GM21528 (cell line): ENCODE measurements around the gene DCAKD.

Source experiments
- ATAC-seq: cut with Tn5 transposase; IDR thresholded peaks from one replicate; pipeline ENCODE4 v1.9.1; 2021; ENCODE audit warnings: mild to moderate bottlenecking, moderate library complexity; ENCODE audit not compliant: unreplicated experiment, low FRiP score

The DCAKD gene, protein sequence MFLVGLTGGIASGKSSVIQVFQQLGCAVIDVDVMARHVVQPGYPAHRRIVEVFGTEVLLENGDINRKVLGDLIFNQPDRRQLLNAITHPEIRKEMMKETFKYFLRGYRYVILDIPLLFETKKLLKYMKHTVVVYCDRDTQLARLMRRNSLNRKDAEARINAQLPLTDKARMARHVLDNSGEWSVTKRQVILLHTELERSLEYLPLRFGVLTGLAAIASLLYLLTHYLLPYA

DNA sequence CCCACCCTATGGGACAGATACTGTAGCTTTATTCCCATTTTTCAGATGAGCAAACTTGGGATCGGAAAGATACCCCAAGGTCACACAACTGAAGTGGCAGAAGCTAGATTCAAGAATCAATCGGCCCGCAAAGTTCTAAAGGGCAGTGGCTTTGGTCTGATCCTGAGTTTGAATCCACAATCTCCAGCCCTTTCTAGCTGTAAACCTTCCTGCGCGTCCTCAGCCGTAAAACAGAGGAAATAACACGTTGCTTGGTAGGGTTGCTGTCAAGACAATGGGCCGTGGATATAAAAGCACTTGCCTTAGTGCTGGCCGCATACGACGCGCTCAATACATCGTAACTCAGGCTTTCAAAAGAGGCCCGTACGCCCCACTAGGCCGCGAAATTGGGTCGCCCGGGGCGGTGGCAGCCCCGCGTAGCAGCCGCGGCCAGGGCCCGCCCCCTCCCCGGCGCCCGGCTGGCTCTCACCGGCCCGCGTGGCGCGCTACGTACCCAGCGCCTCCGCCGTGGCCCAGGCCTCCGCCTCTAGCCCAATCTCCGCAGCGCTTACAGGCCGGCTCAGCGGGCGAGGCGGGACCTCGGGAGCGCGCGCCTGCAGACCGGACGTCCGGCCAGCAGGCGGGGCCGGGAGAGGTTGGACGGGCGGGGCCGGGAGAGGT, at the start of gene DCAKD:
Gene DCAKD (minus strand): TSS at position 573 of the 660 bp plus-strand sequence. CDS start 16,747 bp downstream, outside the sequence.
- ATAC-seq, result peak; percentile 82

DNA sequence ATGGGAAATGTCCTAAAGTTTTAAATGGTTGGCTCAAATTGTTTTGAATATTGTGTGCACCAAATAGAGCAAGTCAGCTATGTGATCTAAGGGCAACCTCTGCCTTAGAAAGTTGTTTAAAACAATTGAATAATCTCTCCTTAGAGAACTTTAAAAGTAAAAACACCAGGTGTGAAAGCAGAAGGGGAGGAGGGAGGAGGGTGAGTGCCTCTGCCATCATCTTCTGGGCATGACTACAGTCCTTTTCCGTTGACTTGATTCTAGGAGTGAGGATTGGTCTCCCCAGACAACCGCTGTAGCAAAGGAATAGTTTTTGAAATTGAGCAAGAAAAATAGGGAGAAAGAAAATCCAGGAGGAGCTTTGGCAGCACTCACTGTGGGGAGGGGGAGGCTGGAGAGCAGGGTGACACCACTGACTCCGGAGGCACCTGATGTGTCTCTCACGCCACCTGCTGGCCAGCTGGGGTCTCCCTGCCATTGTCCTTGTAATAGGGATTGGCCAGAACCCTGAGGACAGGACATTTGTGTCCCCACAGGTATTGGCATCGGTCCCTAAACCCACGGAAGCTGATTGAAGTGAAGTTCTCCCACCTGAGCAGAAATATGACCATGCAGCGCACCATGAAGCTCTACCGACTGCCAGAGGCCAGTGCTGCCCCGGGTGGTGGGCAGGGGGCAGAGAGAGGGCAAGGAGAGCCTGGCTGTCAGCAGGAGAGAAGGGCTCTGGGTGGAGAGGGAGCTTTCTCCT, 47.6 kb upstream of the DCAKD start:
- ATAC-seq, result no peak

DNA sequence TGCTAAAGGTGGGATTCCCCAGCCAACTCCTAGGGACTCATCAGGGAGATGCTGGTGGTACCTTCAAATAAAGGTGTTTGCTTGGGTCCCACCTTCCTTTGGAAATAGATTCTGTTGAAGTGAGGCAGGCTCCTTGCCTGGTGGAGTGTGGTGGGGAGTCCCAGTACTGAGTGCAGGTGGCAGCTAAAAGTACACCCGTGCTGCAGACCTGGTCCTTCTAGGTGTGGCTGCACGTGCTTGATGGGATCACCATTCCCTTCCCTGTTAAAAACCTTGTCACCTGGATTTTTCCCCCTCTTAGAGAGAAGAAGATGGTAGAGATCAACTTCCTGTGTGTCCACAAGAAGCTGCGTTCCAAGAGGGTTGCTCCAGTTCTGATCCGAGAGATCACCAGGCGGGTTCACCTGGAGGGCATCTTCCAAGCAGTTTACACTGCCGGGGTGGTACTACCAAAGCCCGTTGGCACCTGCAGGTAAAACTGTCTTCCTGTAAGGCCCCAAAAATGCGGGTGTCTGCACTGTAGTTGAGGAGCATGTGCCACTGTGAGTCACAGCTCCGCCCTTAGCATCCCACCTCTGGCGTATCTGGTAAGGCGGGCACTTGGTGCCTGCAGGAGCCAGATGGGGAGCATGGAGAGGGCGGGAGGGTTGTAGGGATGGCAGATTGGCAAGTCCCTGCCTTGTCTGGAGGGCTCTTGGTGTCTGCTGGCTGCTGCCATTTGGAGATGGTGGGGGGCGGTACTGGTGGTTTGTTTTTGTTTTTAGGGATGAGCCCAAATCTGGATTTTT, 46.8 kb upstream of the DCAKD start:
- no peak for ATAC-seq

DNA sequence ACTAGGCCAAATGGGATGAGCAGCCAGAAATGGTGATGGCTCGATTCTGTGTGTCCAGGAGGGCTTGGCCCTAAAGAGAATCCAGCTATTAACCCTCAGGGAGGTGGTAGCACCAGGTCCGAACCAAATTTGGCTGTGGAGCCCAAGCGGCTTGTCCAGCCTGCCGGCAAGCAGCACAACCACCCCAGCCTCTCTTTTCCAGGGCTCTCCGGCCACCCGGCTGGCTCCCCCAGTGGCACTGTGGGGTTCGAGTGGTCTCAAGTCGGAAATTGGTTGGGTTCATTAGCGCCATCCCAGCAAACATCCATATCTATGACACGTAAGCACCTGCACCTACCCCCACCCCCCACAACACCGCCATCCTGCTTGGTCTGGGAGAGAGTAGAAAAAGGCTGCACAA, 45.5 kb upstream of the DCAKD start:
- no peak for ATAC-seq

DNA sequence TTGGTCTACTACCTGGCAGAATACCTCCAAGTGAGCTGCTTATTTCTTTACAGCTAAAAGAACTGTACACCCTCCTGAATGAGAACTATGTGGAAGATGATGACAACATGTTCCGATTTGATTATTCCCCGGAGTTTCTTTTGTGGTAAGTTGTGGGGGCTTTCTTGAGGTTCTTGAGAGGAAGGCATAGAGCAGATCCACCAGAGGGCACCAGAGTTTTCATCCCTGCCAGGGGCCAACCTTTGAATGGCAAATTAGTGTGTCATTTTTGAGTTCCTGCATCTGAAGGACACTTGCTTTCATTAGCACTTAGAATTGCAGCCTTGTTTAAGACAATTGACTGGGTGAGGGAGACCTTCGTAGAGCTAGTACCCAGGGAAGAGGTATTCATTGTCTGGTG, 44.7 kb upstream of the DCAKD start:
- ATAC-seq, result no peak

DNA sequence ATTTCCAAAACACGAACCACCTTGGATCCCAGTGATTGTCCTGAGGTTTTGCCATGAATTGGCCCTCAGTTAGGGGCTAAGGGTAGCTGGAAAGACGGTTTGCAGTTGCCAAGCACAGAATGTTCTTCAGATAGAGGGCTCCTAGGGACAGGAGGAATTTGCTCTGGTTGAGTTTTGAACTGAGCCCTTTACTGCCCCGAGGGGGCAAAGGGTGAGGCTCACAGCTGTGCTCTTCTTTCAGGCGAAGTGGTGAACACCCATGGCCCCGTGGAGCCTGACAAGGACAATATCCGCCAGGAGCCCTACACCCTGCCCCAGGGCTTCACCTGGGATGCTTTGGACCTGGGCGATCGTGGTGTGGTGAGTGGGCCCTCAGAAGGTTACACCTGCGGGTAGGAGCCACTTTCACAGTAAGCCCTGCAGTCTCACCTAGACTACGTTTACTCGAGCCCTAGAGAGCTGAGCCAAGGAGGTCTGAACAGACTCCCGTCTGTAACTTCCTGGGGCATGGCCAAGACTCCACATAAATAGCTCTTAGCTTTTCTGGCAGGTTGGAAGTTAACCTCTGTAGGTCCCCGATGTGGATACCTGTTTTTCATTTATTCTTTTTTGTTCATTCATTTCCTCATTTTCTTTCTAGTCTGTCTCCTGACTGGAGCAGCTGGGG, 42.1 kb upstream of the DCAKD start:
- no peak for ATAC-seq

DNA sequence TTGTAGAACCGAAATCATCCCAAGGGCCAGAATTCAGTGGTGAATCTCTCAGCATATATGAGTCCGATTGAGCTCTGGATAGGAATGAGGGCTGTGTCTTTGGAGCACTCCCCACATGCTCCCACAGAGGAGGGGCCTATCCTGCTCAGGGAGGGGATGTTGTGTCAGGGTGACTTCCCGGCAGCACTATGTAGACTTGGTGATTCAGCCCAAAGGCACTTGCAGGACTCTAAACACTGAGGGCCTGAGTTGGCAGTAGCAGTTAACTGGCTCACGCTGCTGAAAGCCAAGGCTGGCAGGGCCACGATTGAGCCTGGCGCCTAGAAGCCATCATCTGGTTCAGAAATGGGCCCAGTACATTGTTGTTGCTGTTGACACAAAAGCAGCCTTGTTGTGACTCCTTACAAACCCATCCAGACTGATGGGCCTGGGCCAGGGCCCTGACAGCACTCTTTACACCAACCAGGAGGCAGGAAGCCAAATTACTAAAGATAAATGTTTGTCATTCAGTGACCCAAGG, 41.5 kb upstream of the DCAKD start:
- ATAC-seq, result no peak

DNA sequence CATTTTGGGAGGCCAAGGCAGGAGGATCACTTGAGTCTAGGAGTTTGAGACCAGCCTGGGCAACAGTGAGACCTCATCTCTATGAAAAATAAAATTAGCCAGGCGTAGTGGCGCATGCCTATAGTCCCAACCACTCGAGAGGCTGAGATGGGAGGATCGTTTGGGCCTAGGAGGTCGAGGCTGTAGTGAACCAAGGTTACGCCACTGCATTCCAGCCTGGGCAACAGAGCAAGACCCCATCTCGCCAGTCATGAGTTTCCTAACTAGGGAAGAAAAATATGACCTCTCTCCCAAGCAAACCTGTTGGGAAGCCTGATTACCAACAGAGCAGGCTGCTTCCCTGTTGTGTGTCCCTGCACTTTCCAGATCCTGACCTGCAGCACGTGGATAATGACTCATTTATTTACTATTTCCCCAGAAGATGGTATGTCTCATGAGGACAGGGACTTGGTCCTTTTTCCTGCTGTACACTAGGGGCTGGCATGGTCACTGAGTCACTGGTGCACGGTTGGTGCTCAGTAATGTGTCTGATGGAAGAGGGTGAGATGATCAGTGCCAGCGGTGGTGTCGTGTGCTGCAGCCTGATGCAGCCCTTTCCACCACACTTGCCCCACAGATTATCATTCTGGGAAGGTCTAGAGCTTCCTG, 40.5 kb upstream of the DCAKD start:
- ATAC-seq, result no peak

DNA sequence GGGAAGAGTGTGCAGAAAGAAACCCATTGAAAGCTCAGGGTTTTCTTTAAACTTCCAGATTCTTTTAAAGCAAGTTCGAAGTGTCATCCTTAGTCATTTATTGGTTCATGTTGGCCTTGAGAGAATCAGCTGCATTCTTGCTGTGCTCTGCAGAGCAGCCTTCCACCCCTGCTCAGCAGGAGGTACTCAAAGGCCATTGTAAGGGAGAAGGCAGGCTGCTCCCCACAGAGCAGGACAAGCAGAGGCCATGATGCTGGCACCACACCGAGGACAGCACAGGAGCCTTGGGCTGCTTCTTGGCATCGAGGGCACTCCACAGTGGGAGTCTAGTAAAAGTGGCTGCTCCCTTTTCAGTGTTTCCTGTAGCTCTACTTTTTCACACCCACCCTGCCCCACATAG, 39.3 kb upstream of the DCAKD start:
- ATAC-seq, result no peak

DNA sequence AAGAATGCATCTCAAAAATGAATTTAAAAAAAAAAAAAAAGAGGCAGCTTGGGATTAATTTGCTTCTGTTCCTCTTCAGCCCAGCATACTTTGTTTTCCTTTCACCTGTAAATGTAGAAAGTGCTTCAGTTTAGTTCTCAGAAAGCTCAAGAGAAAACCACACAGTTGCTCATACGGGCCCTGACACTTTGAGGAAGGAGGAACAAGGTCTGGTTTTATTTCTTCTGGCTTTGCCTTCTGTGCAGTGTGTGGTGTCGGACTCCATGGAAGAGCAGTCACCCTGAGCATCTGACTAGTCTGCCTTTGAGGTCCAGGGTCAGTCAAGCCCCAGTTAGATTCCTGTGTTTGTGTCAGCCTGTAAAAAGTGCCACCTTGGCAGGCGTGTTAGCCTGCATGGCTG, 37.3 kb upstream of the DCAKD start:
- ATAC-seq, result no peak

DNA sequence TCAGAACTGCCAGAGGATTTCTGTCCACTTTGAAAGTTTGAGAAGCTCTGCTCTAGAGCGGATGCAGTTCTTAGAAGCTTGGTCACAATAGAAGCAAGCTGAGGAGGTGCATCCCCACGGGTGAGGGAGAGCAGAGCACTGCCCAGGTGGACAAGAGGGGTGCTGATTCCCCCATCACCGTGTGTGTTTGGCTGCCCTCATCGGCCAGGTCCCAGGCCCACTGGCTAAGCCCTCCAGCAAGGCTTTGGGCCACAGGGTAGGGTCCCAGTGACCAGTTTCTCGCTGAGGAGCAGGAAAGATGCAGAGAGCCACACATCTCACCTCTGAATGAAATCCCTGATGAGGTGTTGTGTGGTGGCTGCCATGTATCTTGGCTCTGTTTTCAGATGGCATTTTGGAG, 36.5 kb upstream of the DCAKD start:
- ATAC-seq, result no peak

DNA sequence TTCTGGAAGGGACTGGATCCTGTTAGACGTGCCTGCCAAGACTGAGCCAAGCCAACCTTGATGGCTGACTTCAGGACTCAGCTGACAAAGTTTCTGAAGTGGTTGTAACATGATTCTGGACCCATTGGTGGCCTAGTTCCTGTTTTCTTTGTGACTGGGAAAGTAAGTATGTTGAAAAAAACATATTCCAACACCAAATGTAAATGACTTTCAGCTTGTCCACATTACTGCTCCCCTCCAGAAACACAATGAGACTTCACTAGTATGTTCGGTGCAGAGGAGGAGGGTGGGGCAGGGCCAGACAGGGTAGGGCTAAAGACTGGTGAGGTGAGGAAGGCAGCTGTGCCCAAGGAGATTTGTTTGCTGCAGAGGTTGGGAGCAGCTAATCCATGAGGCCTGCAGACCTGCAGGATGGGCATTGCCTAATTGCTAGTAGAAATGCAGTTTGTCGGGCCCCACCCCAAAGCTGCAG, 36.1 kb upstream of the DCAKD start:
- no peak for ATAC-seq

DNA sequence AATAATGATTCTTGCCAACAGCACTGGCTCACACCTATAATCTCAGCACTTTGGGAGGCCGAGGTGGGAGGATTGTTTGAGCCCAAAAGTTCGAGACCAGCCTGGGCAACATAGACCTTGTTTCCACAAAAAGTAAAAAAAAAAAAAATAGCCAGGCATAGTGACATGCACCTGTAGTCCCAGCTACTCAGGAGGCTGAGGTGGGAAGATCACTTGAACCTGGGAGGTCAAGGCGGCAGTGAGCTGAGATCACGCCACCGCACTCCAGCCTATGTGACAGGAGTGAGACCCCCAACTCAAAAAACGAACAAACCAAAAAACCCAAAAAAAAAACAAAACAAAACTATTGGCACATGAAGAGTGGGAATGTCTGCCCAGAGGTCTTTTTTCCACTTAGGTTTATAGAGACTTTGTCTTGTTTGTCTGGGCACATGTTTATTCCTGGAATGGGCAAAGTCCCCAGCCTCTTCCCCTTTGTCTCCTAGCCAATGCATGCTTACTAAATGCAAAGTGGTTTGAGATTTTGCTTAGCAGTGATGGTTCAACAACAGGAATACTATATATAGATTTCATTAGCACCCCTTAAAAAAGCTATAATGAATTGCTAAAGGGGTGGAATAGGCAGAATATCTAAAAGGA, 35.6 kb upstream of the DCAKD start:
- ATAC-seq, result no peak

DNA sequence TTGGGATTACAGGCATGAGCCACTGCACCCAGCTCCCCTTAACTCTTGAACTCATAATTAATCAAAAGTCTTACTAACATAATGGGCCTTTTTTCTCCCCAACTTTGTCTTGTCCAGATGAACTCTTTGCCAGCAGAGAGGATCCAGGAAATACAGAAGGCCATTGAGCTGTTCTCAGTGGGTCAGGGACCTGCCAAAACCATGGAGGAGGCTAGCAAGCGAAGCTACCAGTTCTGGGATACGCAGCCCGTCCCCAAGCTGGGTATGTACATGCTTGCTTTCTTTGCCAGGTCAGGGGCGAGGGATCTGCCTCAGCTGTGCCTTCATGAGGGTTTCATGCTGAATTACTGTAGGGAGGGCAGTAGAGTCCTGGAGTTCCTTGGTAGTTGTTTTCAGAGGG, 35.0 kb upstream of the DCAKD start:
- ATAC-seq, result no peak

DNA sequence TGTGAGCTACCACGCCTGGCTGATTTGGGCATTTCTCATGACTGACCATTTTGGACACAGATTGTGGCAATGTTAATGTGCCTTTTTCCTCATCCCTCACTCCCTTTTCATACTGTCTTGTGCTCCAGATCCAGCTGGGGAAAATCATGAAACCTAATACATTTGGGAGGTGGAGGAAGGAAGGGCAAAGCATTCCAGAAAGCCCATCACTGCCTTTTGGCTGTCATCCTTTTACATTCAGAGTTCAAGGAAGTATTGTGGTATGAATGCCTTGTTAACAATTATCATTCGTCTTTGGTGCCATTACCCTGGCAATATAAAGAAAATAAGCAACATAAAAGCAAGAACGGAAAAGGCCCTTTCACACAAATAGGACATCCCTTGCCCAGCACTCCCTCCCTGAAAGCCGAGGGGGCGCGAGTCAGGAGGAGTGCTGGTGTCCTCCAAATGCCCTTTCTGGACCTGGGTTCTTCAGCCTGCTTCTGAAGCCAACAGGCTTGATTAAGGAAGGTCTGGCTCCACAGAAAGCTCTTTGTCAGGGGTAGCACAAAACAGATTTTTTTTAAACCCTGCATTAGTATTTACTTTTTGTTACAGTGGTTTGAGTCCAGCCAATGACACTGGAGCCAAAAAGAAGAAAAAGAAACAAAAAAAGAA, 29.7 kb upstream of the DCAKD start:
- no peak for ATAC-seq

DNA sequence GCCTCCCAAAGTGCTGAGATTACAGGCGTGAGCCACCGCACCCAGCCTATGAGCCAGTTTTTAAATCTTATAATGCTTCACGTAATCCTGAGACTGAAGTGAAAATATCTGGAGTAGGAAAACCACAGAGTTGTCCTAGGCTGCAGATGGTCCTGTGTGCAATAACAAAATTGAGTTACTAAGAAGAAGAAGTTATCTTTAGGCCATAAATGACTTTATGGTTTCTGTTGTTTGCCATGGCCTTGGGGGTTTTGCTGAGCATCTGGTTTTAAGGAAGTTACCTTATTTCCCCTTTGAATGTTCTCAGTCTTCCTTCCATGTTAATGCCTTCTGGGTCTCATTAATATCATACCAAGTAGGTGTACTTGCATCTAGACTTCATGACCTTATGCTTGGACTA, 26.2 kb upstream of the DCAKD start:
- no peak for ATAC-seq

DNA sequence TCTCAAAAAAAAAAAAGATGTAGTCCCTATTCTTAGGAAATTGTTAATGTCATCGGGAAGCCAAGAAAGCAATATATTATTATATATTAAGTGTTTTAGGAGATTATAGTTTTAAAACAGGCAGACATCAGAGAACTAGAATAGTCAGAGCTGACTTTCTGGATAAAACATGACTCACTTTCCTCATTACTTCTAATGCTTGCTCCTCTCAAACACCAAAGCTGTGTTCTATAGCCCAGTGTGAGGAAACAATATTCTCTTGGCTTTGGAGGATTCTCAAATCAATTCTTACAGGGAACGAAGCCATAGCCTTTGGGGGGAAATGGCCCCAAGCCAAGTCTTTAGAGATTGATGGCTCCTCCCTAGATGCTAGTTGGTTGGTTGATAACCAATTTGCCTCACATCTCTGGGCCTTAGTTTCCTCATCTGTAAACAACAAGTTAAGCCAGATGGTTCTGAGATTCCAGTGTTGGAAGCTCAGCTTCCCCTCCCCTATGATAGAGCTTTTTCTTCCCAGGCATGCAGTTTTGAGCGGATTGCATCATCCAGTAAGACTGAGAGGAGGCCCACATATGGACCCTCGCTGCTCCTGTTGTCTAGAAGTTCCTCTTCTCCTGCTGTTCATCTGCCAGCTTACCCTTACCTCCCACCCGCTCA, 22.1 kb upstream of the DCAKD start:
- ATAC-seq, result no peak

DNA sequence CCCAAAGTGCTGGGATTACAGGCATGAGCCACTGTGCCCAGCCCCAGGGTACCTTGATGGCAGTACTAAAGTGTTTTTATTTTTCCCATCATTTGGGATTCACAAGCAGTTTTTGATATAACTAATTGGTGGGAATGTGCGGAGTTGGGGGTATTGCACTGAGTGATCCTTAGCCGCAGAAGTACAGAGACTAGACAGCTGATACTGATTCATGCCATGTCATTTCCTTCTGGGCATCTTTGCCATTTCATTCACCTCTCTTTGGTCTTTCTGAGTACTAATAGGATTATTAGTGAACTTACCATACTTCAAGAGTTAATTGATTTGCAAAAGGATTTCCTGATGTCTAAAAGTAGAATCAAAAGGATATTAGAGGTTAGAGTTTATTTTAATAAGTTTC, 19.4 kb upstream of the DCAKD start:
- ATAC-seq, result no peak
